HL-60/S4 treated with phorbol 12-myristate 13-acetate at 8.2 ng/mL for 4 days and 3 days (cell line): ENCODE measurements around the gene COBL.
"Not testable (repeated sequence)": the region's sequence is repeated elsewhere in the genome, so short reads cannot be mapped to it uniquely, and the experiment has no call there.

Experiments used
- in situ Hi-C: fragments of 300-500 bp; cut with MboI; formaldehyde crosslinking; loops from 2 replicates; pipeline ENCODE4 v1.15.0; 2022; ENCODE audit warnings: low sequenced_read_pairs

The COBL gene

GRCh38 chr7:51210766-51211165 lies 105.8 kb downstream of the COBL start:
- in situ Hi-C loops = no loop called here

- in situ Hi-C loops = no loop called here
These were observed 107.2 kb downstream of the COBL start for GRCh38 chr7:51209426-51209825.

- in situ Hi-C loops = not testable (repeated sequence)
These were observed 108.5 kb downstream of the COBL start for GRCh38 chr7:51208125-51208524.

GRCh38 chr7:51198654-51199053 lies 118.0 kb downstream of the COBL start:
- in situ Hi-C loops = no loop called here

- in situ Hi-C loops = no loop called here
These were observed 125.6 kb downstream of the COBL start for GRCh38 chr7:51190969-51191368.

GRCh38 chr7:51189777-51190176 lies 126.8 kb downstream of the COBL start:
- in situ Hi-C loops = no loop called here

- in situ Hi-C loops = no loop called here
These were observed 127.6 kb downstream of the COBL start for GRCh38 chr7:51188987-51189386.

GRCh38 chr7:51187941-51188340 lies 128.7 kb downstream of the COBL start:
- in situ Hi-C loops = no loop called here

GRCh38 chr7:51186531-51186930 lies 130.1 kb downstream of the COBL start:
- in situ Hi-C loops = no loop called here

- in situ Hi-C loops = no loop called here
These were observed 133.9 kb downstream of the COBL start for GRCh38 chr7:51182636-51183166.

- in situ Hi-C loops = no loop called here
These were observed 136.5 kb downstream of the COBL start for GRCh38 chr7:51180092-51180491.

GRCh38 chr7:51175992-51176388 lies 140.6 kb downstream of the COBL start:
- in situ Hi-C loops = no loop called here

- in situ Hi-C loops = no loop called here
These were observed 141.2 kb downstream of the COBL start for GRCh38 chr7:51175316-51175991.

GRCh38 chr7:51165337-51165736 lies 151.3 kb downstream of the COBL start:
- in situ Hi-C loops = loop anchor here (25.0 kb wide), 1 partner anchor 703 kb away; the partner anchor contains the start of gene FIGNL1

- in situ Hi-C loops = loop anchor here (25.0 kb wide), 1 partner anchor 701 kb away; the partner anchor contains the start of gene FIGNL1
These were observed 153.8 kb downstream of the COBL start for GRCh38 chr7:51162724-51163329.

- in situ Hi-C loops = loop anchor here (25.0 kb wide), 1 partner anchor 700 kb away; the partner anchor contains the start of gene FIGNL1
These were observed 154.7 kb downstream of the COBL start for GRCh38 chr7:51161937-51162336.

- in situ Hi-C loops = loop anchor here (25.0 kb wide), 1 partner anchor 699 kb away; the partner anchor contains the start of gene FIGNL1
These were observed 155.5 kb downstream of the COBL start for GRCh38 chr7:51160990-51161615.

- in situ Hi-C loops = loop anchor here (25.0 kb wide), 1 partner anchor 698 kb away; the partner anchor contains the start of gene FIGNL1
These were observed 156.2 kb downstream of the COBL start for GRCh38 chr7:51160411-51160810.

- in situ Hi-C loops = loop anchor here (25.0 kb wide), 1 partner anchor 697 kb away; the partner anchor contains the start of gene FIGNL1
These were observed 157.7 kb downstream of the COBL start for GRCh38 chr7:51158742-51159445.

GRCh38 chr7:51158211-51158610 lies 158.4 kb downstream of the COBL start:
- in situ Hi-C loops = loop anchor here (25.0 kb wide), 1 partner anchor 696 kb away; the partner anchor contains the start of gene FIGNL1

- in situ Hi-C loops = loop anchor here (25.0 kb wide), 1 partner anchor 692 kb away; the partner anchor contains the start of gene FIGNL1
These were observed 162.4 kb downstream of the COBL start for GRCh38 chr7:51154201-51154600.
